PC-3 (cell line): ENCODE data around the gene FOXL1. TPM values are rescaled to one million over a fixed set of nuclear protein-coding genes. Genes with fewer than 3 reads are reported as not detected.

Experiments
- ATAC-seq: fragments of 200-7000 bp; cut with Tn5 transposase; 2 replicates; pipeline ENCODE4 v1.9.1; 2020; ENCODE audit warnings: mild to moderate bottlenecking, moderate library complexity
- BruUV-seq: library from RNA; stranded (reverse); fragments of 400-500 nt; replicated peaks from 2 replicates; lab custom pipeline; 2021; lab: Mats Ljungman, UMichigan
- CTCF ChIA-PET: fragments of 300-600 bp; sonication (Branson Sonifier 250); formaldehyde crosslinking; loops from one replicate; lab custom pipeline; 2022; ENCODE audit warnings: antibody characterized with exemption; lab: Charles Lee
- POLR2A ChIA-PET: fragments of 300-600 bp; sonication (Branson Sonifier 250); formaldehyde crosslinking; loops from one replicate; lab custom pipeline; 2022; ENCODE audit warnings: antibody characterized with exemption; ENCODE audit not compliant: unreplicated experiment; lab: Charles Lee
- DNase-seq: peaks from one replicate; pipeline ENCODE4 v3.0.0-alpha.2; 2015
- H2AFZ ChIP-seq: fragments of 300-600 bp; sonication (generic); 2 replicates; pipeline ENCODE4 v1.6.0; 2016; ENCODE audit warnings: antibody characterized with exemption, low read length
- H3F3A ChIP-seq: fragments of 300-600 bp; sonication (generic); one replicate; pipeline ENCODE4 v1.6.0; 2017; ENCODE audit warnings: antibody characterized with exemption, low read length, control low read depth, mild to moderate bottlenecking; ENCODE audit not compliant: unreplicated experiment
- H3K27ac ChIP-seq: fragments of 300-600 bp; sonication (generic); 2 replicates; pipeline ENCODE4 v1.5.1; 2016; ENCODE audit warnings: mild to moderate bottlenecking, low read length
- H3K27me3 ChIP-seq: fragments of 300-600 bp; sonication (generic); 2 replicates; pipeline ENCODE4 v1.6.1; 2016; ENCODE audit warnings: low read length, mixed read lengths
- H3K36me3 ChIP-seq: fragments of 300-600 bp; sonication (generic); 2 replicates; pipeline ENCODE4 v1.6.1; 2016; ENCODE audit warnings: low read depth, mixed run types, low read length, mixed read lengths
- H3K4me1 ChIP-seq: fragments of 300-600 bp; sonication (generic); 2 replicates; pipeline ENCODE4 v1.5.1; 2016; ENCODE audit warnings: low read length; ENCODE audit not compliant: insufficient read depth
- H3K4me2 ChIP-seq: fragments of 300-600 bp; sonication (generic); 2 replicates; pipeline ENCODE4 v1.6.0; 2016; ENCODE audit warnings: low read length
- H3K4me3 ChIP-seq: fragments of 300-600 bp; sonication (generic); 2 replicates; pipeline ENCODE4 v1.5.1; 2016; ENCODE audit warnings: mild to moderate bottlenecking, low read length, mixed read lengths
- H3K79me2 ChIP-seq: fragments of 300-600 bp; sonication (generic); 2 replicates; pipeline ENCODE4 v1.6.1; 2017; ENCODE audit warnings: low read length, mixed read lengths
- H3K9ac ChIP-seq: fragments of 300-600 bp; sonication (generic); 2 replicates; pipeline ENCODE4 v1.6.0; 2016; ENCODE audit warnings: mild to moderate bottlenecking, low read length
- H3K9me2 ChIP-seq: fragments of 300-600 bp; sonication (generic); replicated peaks from 2 replicates; pipeline ENCODE4 v1.6.1; 2016; ENCODE audit warnings: mixed run types, low read length, mixed read lengths
- H3K9me3 ChIP-seq: fragments of 300-600 bp; sonication (generic); 2 replicates; pipeline ENCODE4 v1.6.1; 2016; ENCODE audit warnings: low read length, mixed read lengths
- H4K20me1 ChIP-seq: fragments of 300-600 bp; sonication (generic); 2 replicates; pipeline ENCODE4 v1.6.1; 2016; ENCODE audit warnings: low read length, mixed read lengths
- EZH2 ChIP-seq: fragments of 300-600 bp; sonication (generic); IDR thresholded peaks from one replicate; pipeline ENCODE4 v1.6.1; 2017; ENCODE audit warnings: antibody characterized with exemption, mild to moderate bottlenecking, low read length; ENCODE audit not compliant: unreplicated experiment
- EZH2phosphoT487 ChIP-seq: fragments of 300-600 bp; sonication (generic); IDR thresholded peaks from 2 replicates; pipeline ENCODE4 v1.6.1; 2018; ENCODE audit warnings: mild to moderate bottlenecking, antibody characterized with exemption, low read length, borderline replicate concordance
- intact Hi-C: fragments of 100-400 bp; cut with micrococcal nuclease; formaldehyde crosslinking; loops from 2 replicates; pipeline ENCODE4 v1.9.0; 2023
- total RNA-seq: library from RNA; depleted of rRNA; stranded (reverse); fragments of >200 nt; gene quantifications from 2 replicates; pipeline ENCODE4 v1.2.3, GENCODE V29; 2014
- TF ChIP-seq, protein P1 (sequence below): fragments of 300-600 bp; sonication (generic); conservative IDR thresholded peaks from 2 replicates; pipeline ENCODE4 v1.5.1; 2017; ENCODE audit warnings: antibody characterized with exemption, low read depth, mild to moderate bottlenecking, low read length

FOXL1 gene
- total RNA-seq, 1 experiment from 2014 or later = 8.1 TPM

- Histone ChIP-seq H3K9ac (peak within 1 kb of the TSS; percentile 94), H2AFZ (peak within 1 kb of the TSS; percentile 82), H3K27ac (peak within 1 kb of the TSS; percentile 16; the same call in 1 of the 2 replicates), H3K36me3 (no peaks in the 10 kb centered on the region; the same call in 1 of the 2 replicates), H4K20me1 (no peaks in the 10 kb centered on the region), H3F3A (no peaks in the 10 kb centered on the region), H3K9me2 (no peaks in the 10 kb centered on the region), H3K4me1 (peaks cover 3% of the 10 kb centered on the region; the same call in 1 of the 2 replicates), H3K4me3 (peak within 1 kb of the TSS; percentile 77), H3K4me2 (peak within 1 kb of the TSS; percentile 75), H3K79me2 (peaks cover 11% of the 10 kb centered on the region), H3K27me3 (no peaks in the 10 kb centered on the region), H3K9me3 (no peaks in the 10 kb centered on the region)
- intact Hi-C loops = no loop called here
- ATAC-seq (peak; percentile 91), DNase-seq (peak; percentile 88)
- ChIA-PET POLR2A (no interaction called here), CTCF (no interaction called here)
- TF ChIP-seq EZH2 (no peak), EZH2phosphoT487 (no peak)
- TF ChIP-seq, protein P1, sequence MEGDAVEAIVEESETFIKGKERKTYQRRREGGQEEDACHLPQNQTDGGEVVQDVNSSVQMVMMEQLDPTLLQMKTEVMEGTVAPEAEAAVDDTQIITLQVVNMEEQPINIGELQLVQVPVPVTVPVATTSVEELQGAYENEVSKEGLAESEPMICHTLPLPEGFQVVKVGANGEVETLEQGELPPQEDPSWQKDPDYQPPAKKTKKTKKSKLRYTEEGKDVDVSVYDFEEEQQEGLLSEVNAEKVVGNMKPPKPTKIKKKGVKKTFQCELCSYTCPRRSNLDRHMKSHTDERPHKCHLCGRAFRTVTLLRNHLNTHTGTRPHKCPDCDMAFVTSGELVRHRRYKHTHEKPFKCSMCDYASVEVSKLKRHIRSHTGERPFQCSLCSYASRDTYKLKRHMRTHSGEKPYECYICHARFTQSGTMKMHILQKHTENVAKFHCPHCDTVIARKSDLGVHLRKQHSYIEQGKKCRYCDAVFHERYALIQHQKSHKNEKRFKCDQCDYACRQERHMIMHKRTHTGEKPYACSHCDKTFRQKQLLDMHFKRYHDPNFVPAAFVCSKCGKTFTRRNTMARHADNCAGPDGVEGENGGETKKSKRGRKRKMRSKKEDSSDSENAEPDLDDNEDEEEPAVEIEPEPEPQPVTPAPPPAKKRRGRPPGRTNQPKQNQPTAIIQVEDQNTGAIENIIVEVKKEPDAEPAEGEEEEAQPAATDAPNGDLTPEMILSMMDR = no peak
- TSS peak; percentile 96 for BruUV-seq
Measured at GRCh38 chr16:86554917-86555703, 23.2 kb upstream of the FOXL1 start, which contains the start of gene MTHFSD. MTHFSD (minus strand) TSS chr16:86555235; CDS start chr16:86555184, 51 bp downstream.

GRCh38 chr16:86555704-86556075 lies 22.7 kb upstream of the FOXL1 start:
- TF ChIP-seq EZH2phosphoT487 = no peak
- TF ChIP-seq, protein P1 = no peak
- TF ChIP-seq EZH2 = no peak
- Histone ChIP-seq H3K9me3 (no peaks in the 10 kb centered on the region), H4K20me1 (no peaks in the 10 kb centered on the region), H3K4me3 (peak overlapping the region; percentile 77), H3K27me3 (no peaks in the 10 kb centered on the region), H3F3A (no peaks in the 10 kb centered on the region), H3K36me3 (no peaks in the 10 kb centered on the region; the same call in 1 of the 2 replicates), H3K79me2 (peaks cover 11% of the 10 kb centered on the region), H2AFZ (peak overlapping the region; percentile 82), H3K4me1 (peaks cover 3% of the 10 kb centered on the region; the same call in 1 of the 2 replicates), H3K9ac (peak overlapping the region; percentile 94), H3K27ac (no peak overlapping the region), H3K9me2 (no peaks in the 10 kb centered on the region), H3K4me2 (peak overlapping the region; percentile 75)
- ATAC-seq = no peak
- POLR2A ChIA-PET = no interaction called here
- BruUV-seq = no TSS peak
- CTCF ChIA-PET = no interaction called here
- DNase-seq = no peak
- intact Hi-C loops = no loop called here

DNA sequence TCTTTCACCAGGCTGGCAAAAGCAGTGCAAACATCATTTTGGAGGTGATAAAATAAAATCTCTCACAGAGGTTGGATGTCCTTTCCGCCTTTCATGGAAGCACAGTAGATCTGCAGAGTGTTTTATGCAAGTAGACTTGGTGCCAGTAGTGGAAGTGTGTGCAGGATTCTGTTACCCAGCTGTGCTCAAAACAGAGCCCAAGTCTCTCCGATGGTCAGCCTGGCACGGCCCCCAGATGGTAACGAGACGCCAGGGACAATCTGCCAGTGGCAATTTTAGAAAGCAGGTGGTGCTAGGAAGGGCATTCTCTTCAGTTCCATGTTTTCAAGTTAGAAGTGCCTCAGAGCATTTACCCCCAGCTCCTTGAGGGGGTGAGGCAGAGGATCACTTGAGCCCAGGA lies 21.8 kb upstream of the FOXL1 start:
- Histone ChIP-seq H3K9me3 (no peaks in the 10 kb centered on the region), H3K9ac (no peak overlapping the region), H3K4me3 (no peak overlapping the region), H3K27ac (no peak overlapping the region), H3K4me2 (no peak overlapping the region), H4K20me1 (no peaks in the 10 kb centered on the region), H3K36me3 (no peaks in the 10 kb centered on the region; the same call in 1 of the 2 replicates), H3K9me2 (no peaks in the 10 kb centered on the region), H3K4me1 (peaks cover 3% of the 10 kb centered on the region; the same call in 1 of the 2 replicates), H3K79me2 (peaks cover 11% of the 10 kb centered on the region), H3F3A (no peaks in the 10 kb centered on the region), H2AFZ (no peak overlapping the region), H3K27me3 (no peaks in the 10 kb centered on the region)
- CTCF ChIA-PET = no interaction called here
- POLR2A ChIA-PET = no interaction called here
- BruUV-seq = no TSS peak
- no peak for TF ChIP-seq EZH2phosphoT487
- TF ChIP-seq, protein P1 = no peak
- DNase-seq (no peak), ATAC-seq (no peak)
- intact Hi-C loops = no loop called here
